HepG2 (cell line): ENCODE measurements around the gene TVP23C. TPM values are rescaled to one million over a fixed set of nuclear protein-coding genes. Genes with fewer than 3 reads are reported as not detected.

ENCODE experiments used
- ATAC-seq: fragments of 200-7000 bp; cut with Tn5 transposase; 3 replicates; pipeline ENCODE4 v1.9.1; 2020; ENCODE audit warnings: mild to moderate bottlenecking, moderate library complexity
- BruUV-seq: library from RNA; stranded (reverse); fragments of 400-500 nt; replicated peaks from 2 replicates; lab custom pipeline; 2021; lab: Mats Ljungman, UMichigan
- CTCF ChIA-PET: fragments of 300-600 bp; formaldehyde crosslinking; extraction: SDS; loops from one replicate; lab custom pipeline; 2021; ENCODE audit warnings: low total read pairs, inconsistent platforms, low intra/inter-chr PET ratio; lab: Yijun Ruan, JAX
- POLR2A ChIA-PET: fragments of 350-600 bp; sonication (Branson Sonifier 250); formaldehyde crosslinking; loops from one replicate; lab custom pipeline; 2020; ENCODE audit warnings: antibody characterized with exemption, inconsistent platforms; lab: Yijun Ruan, JAX
- DNase-seq: peaks from one replicate; pipeline ENCODE4 v3.0.0-alpha.2; 2015; ENCODE audit warnings: low spot score
- FAIRE-seq: peaks from 3 replicates; lab custom pipeline; 2011; peaks lifted over from hg19 to GRCh38; lab: Jason Lieb, UNC
- H2AFZ ChIP-seq: one replicate; pipeline ENCODE4 v1.6.1; 2011; ENCODE audit warnings: low read length, inconsistent platforms
- H3K27ac ChIP-seq: fragments of 300-600 bp; 3 replicates; pipeline ENCODE4 v1.8.0; 2011; ENCODE audit warnings: mixed run types, mild to moderate bottlenecking, mixed read lengths, low read length, inconsistent platforms; ENCODE audit not compliant: insufficient read depth; ENCODE audit errors: extremely low read length
- H3K27me3 ChIP-seq, 2 experiments: fragments of 200-600 bp in 1 of 2; 2 replicates in 1 of 2; 3 replicates in 1 of 2; pipeline versions ENCODE4 v1.6.0 to v1.8.0; 2011; ENCODE audit warnings: low read length in 2 of 2, mild to moderate bottlenecking in 2 of 2, moderate library complexity in 2 of 2, inconsistent platforms in 1 of 2; ENCODE audit not compliant: insufficient read depth in 2 of 2, control insufficient read depth in 1 of 2
- H3K36me3 ChIP-seq, 2 experiments: fragments of 200-600 bp in 1 of 2; replicated peaks in 1 of 2; 2 replicates in 1 of 2; 3 replicates in 1 of 2; pipeline versions ENCODE4 v1.5.1 to v1.8.0; 2011; ENCODE audit warnings: low read length in 2 of 2, inconsistent platforms in 1 of 2; ENCODE audit not compliant: insufficient read depth in 2 of 2, control insufficient read depth in 1 of 2
- H3K4me1 ChIP-seq: 2 replicates; pipeline ENCODE4 v1.5.1; 2012; ENCODE audit warnings: low read length, inconsistent platforms; ENCODE audit not compliant: insufficient read depth
- H3K4me2 ChIP-seq: 2 replicates; pipeline ENCODE4 v1.6.0; 2011; ENCODE audit warnings: low read depth, low read length, inconsistent platforms
- H3K4me3 ChIP-seq, 3 experiments: fragments of 200-600 bp in 1 of 3; sonication (generic), shearing (Covaris generic) in 1 of 3; replicated peaks in 1 of 3; 2 replicates each; pipeline ENCODE4 v1.5.1; 2011 to 2016; ENCODE audit warnings: low read length in 3 of 3, inconsistent platforms in 2 of 3, low read depth in 2 of 3, mild to moderate bottlenecking in 2 of 3, control low read depth in 1 of 3, mixed read lengths in 1 of 3; ENCODE audit not compliant: insufficient read depth in 1 of 3
- H3K79me2 ChIP-seq: one replicate; pipeline ENCODE4 v1.6.1; 2011; ENCODE audit warnings: low read length, inconsistent platforms; ENCODE audit not compliant: insufficient read depth
- H3K9ac ChIP-seq: 2 replicates; pipeline ENCODE4 v1.6.0; 2011; ENCODE audit warnings: mild to moderate bottlenecking, low read depth, low read length, inconsistent platforms; ENCODE audit not compliant: insufficient read depth
- H3K9me3 ChIP-seq: 2 replicates; pipeline ENCODE4 v1.5.1; 2012; ENCODE audit warnings: mild to moderate bottlenecking, low read length
- H4K20me1 ChIP-seq: 2 replicates; pipeline ENCODE4 v1.6.0; 2011; ENCODE audit warnings: inconsistent platforms, mild to moderate bottlenecking, low read length, moderate library complexity; ENCODE audit not compliant: insufficient read depth
- ATRX ChIP-seq: sonication (generic); formaldehyde crosslinking; IDR thresholded peaks from 2 replicates; pipeline ENCODE4 v1.4.0; 2020; ENCODE audit warnings: missing genetic modification reagents, borderline replicate concordance
- ESRRA ChIP-seq: sonication (generic); formaldehyde crosslinking; IDR thresholded peaks from 2 replicates; pipeline ENCODE4 v1.5.1; 2020; ENCODE audit warnings: mild to moderate bottlenecking, low read depth, missing genetic modification reagents
- GABPA ChIP-seq, 2 experiments: IDR thresholded peaks; 2 replicates each; pipeline ENCODE4 v1.6.1; 2011 to 2016; ENCODE audit warnings: low read depth in 2 of 2, low read length in 1 of 2, missing biosample characterization in 1 of 2, missing genetic modification characterization in 1 of 2
- IKZF4 ChIP-seq: sonication (generic); formaldehyde crosslinking; IDR thresholded peaks from 2 replicates; pipeline ENCODE4 v1.5.1; 2020; ENCODE audit warnings: borderline replicate concordance, mild to moderate bottlenecking, low read depth, missing genetic modification reagents; ENCODE audit errors: not compliant biosample characterization
- MYC ChIP-seq: sonication (generic); formaldehyde crosslinking; IDR thresholded peaks from 2 replicates; pipeline ENCODE4 v1.9.0; 2021; ENCODE audit warnings: missing genetic modification reagents, borderline replicate concordance
- SP4 ChIP-seq: sonication (generic); formaldehyde crosslinking; IDR thresholded peaks from 2 replicates; pipeline ENCODE4 v1.8.1; 2023; ENCODE audit warnings: mild to moderate bottlenecking, missing genetic modification reagents
- ZFP36L1 ChIP-seq: sonication (generic); formaldehyde crosslinking; IDR thresholded peaks from 2 replicates; pipeline ENCODE4 v1.8.0; 2022; ENCODE audit warnings: mild to moderate bottlenecking, missing genetic modification reagents, moderate library complexity
- ZFYVE20 ChIP-seq: sonication (generic); formaldehyde crosslinking; IDR thresholded peaks from 2 replicates; pipeline ENCODE4 v1.8.0; 2023; ENCODE audit warnings: low read depth, mild to moderate bottlenecking, moderate library complexity, missing genetic modification reagents, borderline replicate concordance
- ZNF354B ChIP-seq: sonication (generic); formaldehyde crosslinking; IDR thresholded peaks from 2 replicates; pipeline ENCODE4 v1.8.0; 2022; ENCODE audit warnings: mild to moderate bottlenecking, missing genetic modification reagents
- ZNF451 ChIP-seq: sonication (generic); formaldehyde crosslinking; IDR thresholded peaks from 2 replicates; pipeline ENCODE4 v1.5.0; 2020; ENCODE audit warnings: mild to moderate bottlenecking, missing genetic modification reagents
- WGBS: methylation state at CpG from one replicate; pipeline ENCODE4 v1.1.6; 2017; ENCODE audit warnings: low lambda C conversion rate; 5-methylcytosine and 5-hydroxymethylcytosine counted together
- in situ Hi-C: cut with HindIII; loops from 2 replicates; pipeline ENCODE4 v1.10.0; 2017; ENCODE audit warnings: low pct_unique_long_range_greater_than_20kb; ENCODE audit not compliant: extremely low pct_ligation_motif_present
- intact Hi-C: fragments of 100-400 bp; cut with micrococcal nuclease; formaldehyde crosslinking; loops from one replicate; pipeline ENCODE4 v1.10.0; 2022; ENCODE audit not compliant: unreplicated experiment
- polyA plus RNA-seq, 8 experiments: library from polyadenylated mRNA; depleted of rRNA in 3 of 8; stranded (reverse) in 7 of 8; unstranded in 1 of 8; fragments of >200 nt; fragmentation: Illumina TruSeq in 4 of 8; extraction: Trizol in 4 of 8; gene quantifications; 2 replicates each; pipeline versions ENCODE4 v1.2.1 to v1.2.3, GENCODE V29; 2011 to 2016; ENCODE audit warnings: low read depth in 4 of 8, missing spikeins in 1 of 8, mixed read lengths in 1 of 8; ENCODE audit not compliant: insufficient read depth in 1 of 8
- total RNA-seq, 5 experiments: library from RNA; depleted of rRNA; stranded (reverse); fragments of >200 nt; fragmentation: Illumina TruSeq; extraction: Trizol; gene quantifications; 2 replicates each; pipeline ENCODE4 v1.2.3, GENCODE V29; 2016; ENCODE audit warnings: low read depth in 1 of 5
- TF ChIP-seq, protein P1 (sequence below): sonication (generic); formaldehyde crosslinking; IDR thresholded peaks from 2 replicates; pipeline ENCODE4 v1.4.0; 2020; ENCODE audit warnings: missing genetic modification reagents
- TF ChIP-seq, protein P2 (sequence below): sonication (generic); formaldehyde crosslinking; IDR thresholded peaks from 2 replicates; pipeline ENCODE4 v1.5.0; 2020; ENCODE audit warnings: mild to moderate bottlenecking, missing genetic modification reagents
- TF ChIP-seq, protein P3 (sequence below): sonication (generic); formaldehyde crosslinking; IDR thresholded peaks from 2 replicates; pipeline ENCODE4 v1.4.0; 2020; ENCODE audit warnings: mild to moderate bottlenecking, missing genetic modification reagents

TVP23C gene
- total and polyA plus RNA-seq, 2 of the 13 experiments (the other 11 are each of a cell fraction or from before 2014, with no cell fraction given): 10.4 to 28.2 TPM

DNA sequence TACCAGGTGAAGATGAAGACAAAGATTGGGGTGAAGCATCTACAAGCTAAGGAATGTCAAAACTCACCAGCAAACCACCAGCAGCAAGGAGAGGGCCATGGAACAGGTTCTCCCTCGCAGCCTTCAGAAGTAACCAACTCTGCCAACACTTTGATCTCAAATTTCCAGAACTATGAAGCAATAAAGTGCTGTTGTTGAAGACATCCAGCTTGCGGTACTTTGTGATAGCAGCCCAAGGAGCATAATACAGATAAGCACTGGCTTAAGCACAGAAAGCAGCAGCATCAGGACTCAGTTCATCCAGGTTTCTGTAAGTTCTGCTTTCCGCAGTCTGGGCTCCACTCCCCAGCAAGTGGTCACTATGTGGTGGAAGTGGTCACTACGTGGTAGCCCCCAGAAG is 79.9 kb downstream of the TVP23C start:
- intact Hi-C loops: no loop called here
- no peak for FAIRE-seq

More for the DNA sequence above, 79.9 kb downstream of the TVP23C start:
- Histone ChIP-seq H3K36me3 (peaks cover 10 to 21% of the 10 kb centered on the region in 2 experiments), H4K20me1 (0 out of 2 replicates have a peak, but pooled peaks cover 3% of the 10 kb centered on the region), H3K9ac (no peak overlapping the region), H2AFZ (no peak overlapping the region), H3K4me2 (no peak overlapping the region), H3K9me3 (no peaks in the 10 kb centered on the region), H3K4me1 (peaks cover 8% of the 10 kb centered on the region), H3K27ac (no peak overlapping the region), H3K4me3 (no peak overlapping the region), H3K79me2 (no peaks in the 10 kb centered on the region), H3K27me3 (no peaks in the 10 kb centered on the region)
- ATAC-seq: no peak
- DNase-seq: no peak
- TF ChIP-seq IKZF4 (no peak), MYC (no peak), ESRRA (no peak), ZFYVE20 (no peak), ZFP36L1 (no peak), ZNF354B (CRISPR knock-in tag) (no peak), ZNF451 (CRISPR knock-in tag) (no peak), SP4 (CRISPR knock-in tag) (no peak), GABPA (IDR thresholded peaks at IDR 0.05; ENCODE audit: low read depth, low read length) (no peak), GABPA (CRISPR knock-in tag; IDR thresholded peaks at IDR 0.05; ENCODE audit: low read depth) (no peak), ATRX (CRISPR knock-in tag) (no peak)
- TF ChIP-seq, protein P1, sequence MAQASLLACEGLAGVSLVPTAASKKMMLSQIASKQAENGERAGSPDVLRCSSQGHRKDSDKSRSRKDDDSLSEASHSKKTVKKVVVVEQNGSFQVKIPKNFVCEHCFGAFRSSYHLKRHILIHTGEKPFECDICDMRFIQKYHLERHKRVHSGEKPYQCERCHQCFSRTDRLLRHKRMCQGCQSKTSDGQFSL: no peak
- TF ChIP-seq, protein P2, sequence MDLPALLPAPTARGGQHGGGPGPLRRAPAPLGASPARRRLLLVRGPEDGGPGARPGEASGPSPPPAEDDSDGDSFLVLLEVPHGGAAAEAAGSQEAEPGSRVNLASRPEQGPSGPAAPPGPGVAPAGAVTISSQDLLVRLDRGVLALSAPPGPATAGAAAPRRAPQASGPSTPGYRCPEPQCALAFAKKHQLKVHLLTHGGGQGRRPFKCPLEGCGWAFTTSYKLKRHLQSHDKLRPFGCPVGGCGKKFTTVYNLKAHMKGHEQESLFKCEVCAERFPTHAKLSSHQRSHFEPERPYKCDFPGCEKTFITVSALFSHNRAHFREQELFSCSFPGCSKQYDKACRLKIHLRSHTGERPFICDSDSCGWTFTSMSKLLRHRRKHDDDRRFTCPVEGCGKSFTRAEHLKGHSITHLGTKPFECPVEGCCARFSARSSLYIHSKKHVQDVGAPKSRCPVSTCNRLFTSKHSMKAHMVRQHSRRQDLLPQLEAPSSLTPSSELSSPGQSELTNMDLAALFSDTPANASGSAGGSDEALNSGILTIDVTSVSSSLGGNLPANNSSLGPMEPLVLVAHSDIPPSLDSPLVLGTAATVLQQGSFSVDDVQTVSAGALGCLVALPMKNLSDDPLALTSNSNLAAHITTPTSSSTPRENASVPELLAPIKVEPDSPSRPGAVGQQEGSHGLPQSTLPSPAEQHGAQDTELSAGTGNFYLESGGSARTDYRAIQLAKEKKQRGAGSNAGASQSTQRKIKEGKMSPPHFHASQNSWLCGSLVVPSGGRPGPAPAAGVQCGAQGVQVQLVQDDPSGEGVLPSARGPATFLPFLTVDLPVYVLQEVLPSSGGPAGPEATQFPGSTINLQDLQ (CRISPR knock-in tag): no peak
- TF ChIP-seq, protein P3, sequence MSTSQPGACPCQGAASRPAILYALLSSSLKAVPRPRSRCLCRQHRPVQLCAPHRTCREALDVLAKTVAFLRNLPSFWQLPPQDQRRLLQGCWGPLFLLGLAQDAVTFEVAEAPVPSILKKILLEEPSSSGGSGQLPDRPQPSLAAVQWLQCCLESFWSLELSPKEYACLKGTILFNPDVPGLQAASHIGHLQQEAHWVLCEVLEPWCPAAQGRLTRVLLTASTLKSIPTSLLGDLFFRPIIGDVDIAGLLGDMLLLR (CRISPR knock-in tag): no peak
- ChIA-PET CTCF (interaction anchor here (0.6 kb wide), 1 partner anchor 21 kb away, joined by 3 read pairs; no protein-coding TSS in a partner anchor), POLR2A (no interaction called here)
- in situ Hi-C loops: no loop called here
- 84% methylated on average over 2 of the region's 4 CpGs for WGBS
- no TSS peak for BruUV-seq
